ENCODE results near the gene RNF182.

The RNF182 gene

GRCh38 chr6:14008809-14009208 is 84.1 kb downstream of the RNF182 start:
- TF ChIP-seq, protein P1, sequence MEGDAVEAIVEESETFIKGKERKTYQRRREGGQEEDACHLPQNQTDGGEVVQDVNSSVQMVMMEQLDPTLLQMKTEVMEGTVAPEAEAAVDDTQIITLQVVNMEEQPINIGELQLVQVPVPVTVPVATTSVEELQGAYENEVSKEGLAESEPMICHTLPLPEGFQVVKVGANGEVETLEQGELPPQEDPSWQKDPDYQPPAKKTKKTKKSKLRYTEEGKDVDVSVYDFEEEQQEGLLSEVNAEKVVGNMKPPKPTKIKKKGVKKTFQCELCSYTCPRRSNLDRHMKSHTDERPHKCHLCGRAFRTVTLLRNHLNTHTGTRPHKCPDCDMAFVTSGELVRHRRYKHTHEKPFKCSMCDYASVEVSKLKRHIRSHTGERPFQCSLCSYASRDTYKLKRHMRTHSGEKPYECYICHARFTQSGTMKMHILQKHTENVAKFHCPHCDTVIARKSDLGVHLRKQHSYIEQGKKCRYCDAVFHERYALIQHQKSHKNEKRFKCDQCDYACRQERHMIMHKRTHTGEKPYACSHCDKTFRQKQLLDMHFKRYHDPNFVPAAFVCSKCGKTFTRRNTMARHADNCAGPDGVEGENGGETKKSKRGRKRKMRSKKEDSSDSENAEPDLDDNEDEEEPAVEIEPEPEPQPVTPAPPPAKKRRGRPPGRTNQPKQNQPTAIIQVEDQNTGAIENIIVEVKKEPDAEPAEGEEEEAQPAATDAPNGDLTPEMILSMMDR (IDR thresholded peaks at IDR 0.05; ENCODE audit: poor library complexity, severe bottlenecking): no peak
- Histone ChIP-seq H3K27me3 (ENCODE audit: insufficient read depth, poor library complexity, severe bottlenecking) (no peaks in the 10 kb centered on the region), H3K9me3 (ENCODE audit: severe bottlenecking) (no peaks in the 10 kb centered on the region), H3K27ac (ENCODE audit: poor library complexity, severe bottlenecking) (no peak overlapping the region), H3K4me1 (ENCODE audit: insufficient read depth, poor library complexity, severe bottlenecking) (no peaks in the 10 kb centered on the region), H3K4me3 (ENCODE audit: severe bottlenecking) (no peak overlapping the region), H3K36me3 (ENCODE audit: low read depth) (no peaks in the 10 kb centered on the region)
- ATAC-seq (ENCODE audit: low read depth) (no peak), DNase-seq (ENCODE audit: low spot score) (no peak)

GRCh38 chr6:14009431-14009830 is 84.7 kb downstream of the RNF182 start:
- H3K9me3 ChIP-seq (ENCODE audit: severe bottlenecking): no peaks in the 10 kb centered on the region
- no peaks in the 10 kb centered on the region for H3K27me3 ChIP-seq (ENCODE audit: insufficient read depth, poor library complexity, severe bottlenecking)
- DNase-seq (ENCODE audit: low spot score): no peak
- H3K27ac ChIP-seq (ENCODE audit: poor library complexity, severe bottlenecking): no peak overlapping the region
- TF ChIP-seq, protein P1 (IDR thresholded peaks at IDR 0.05; ENCODE audit: poor library complexity, severe bottlenecking): no peak
- H3K4me3 ChIP-seq (ENCODE audit: severe bottlenecking): no peak overlapping the region
- no peak for ATAC-seq (ENCODE audit: low read depth)
- H3K4me1 ChIP-seq (ENCODE audit: insufficient read depth, poor library complexity, severe bottlenecking): no peaks in the 10 kb centered on the region
- H3K36me3 ChIP-seq (ENCODE audit: low read depth): no peaks in the 10 kb centered on the region

GRCh38 chr6:14010275-14010674 is 85.5 kb downstream of the RNF182 start:
- H3K27ac ChIP-seq (ENCODE audit: poor library complexity, severe bottlenecking): no peak overlapping the region
- no peaks in the 10 kb centered on the region for H3K36me3 ChIP-seq (ENCODE audit: low read depth)
- TF ChIP-seq, protein P1 (IDR thresholded peaks at IDR 0.05; ENCODE audit: poor library complexity, severe bottlenecking): no peak
- H3K4me1 ChIP-seq (ENCODE audit: insufficient read depth, poor library complexity, severe bottlenecking): no peaks in the 10 kb centered on the region
- no peak for ATAC-seq (ENCODE audit: low read depth)
- H3K4me3 ChIP-seq (ENCODE audit: severe bottlenecking): no peak overlapping the region
- no peaks in the 10 kb centered on the region for H3K9me3 ChIP-seq (ENCODE audit: severe bottlenecking)
- no peaks in the 10 kb centered on the region for H3K27me3 ChIP-seq (ENCODE audit: insufficient read depth, poor library complexity, severe bottlenecking)
- DNase-seq (ENCODE audit: low spot score): no peak

DNA sequence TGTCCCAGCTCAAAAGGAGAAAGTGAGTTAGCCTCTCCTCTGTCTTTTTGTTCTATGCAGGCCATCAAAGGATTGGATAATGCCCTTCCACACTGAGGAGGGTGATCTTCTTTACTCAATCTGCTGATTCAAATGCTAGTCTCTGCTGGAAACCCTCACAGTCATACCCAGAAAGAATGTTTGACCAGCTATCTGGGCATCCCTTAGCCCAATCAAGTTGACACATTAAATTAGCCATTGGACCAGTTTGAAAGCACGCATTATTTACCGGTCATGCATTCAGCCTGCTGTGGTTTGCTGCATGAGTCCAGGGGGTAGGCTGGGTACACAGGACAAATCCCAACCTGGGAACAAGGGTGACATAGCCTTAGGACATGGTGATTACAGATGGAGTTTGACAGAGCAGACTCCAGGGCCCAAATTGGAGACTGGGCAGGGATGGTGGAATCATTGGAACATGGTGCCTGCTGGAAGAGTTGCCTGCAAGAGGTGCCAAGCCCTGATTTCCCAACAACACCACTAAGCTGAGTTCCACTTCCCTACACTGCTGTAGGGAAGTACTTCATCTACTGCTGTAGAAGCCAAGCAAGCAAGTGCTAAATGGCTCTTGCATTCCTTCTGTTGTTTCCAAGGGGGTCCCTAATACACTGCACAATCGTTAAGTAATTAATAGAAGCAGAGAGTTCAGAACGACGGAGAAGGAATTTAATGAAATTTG is 87.7 kb downstream of the RNF182 start:
- Histone ChIP-seq H3K4me3 (ENCODE audit: severe bottlenecking) (no peak overlapping the region), H3K27ac (ENCODE audit: poor library complexity, severe bottlenecking) (no peak overlapping the region), H3K9me3 (ENCODE audit: severe bottlenecking) (no peaks in the 10 kb centered on the region), H3K27me3 (ENCODE audit: insufficient read depth, poor library complexity, severe bottlenecking) (no peaks in the 10 kb centered on the region), H3K36me3 (ENCODE audit: low read depth) (no peaks in the 10 kb centered on the region), H3K4me1 (ENCODE audit: insufficient read depth, poor library complexity, severe bottlenecking) (no peaks in the 10 kb centered on the region)
- DNase-seq (ENCODE audit: low spot score) (no peak), ATAC-seq (ENCODE audit: low read depth) (no peak)
- TF ChIP-seq, protein P1 (IDR thresholded peaks at IDR 0.05; ENCODE audit: poor library complexity, severe bottlenecking): no peak

- no peaks in the 10 kb centered on the region for H3K27me3 ChIP-seq (ENCODE audit: insufficient read depth, poor library complexity, severe bottlenecking)
- no peaks in the 10 kb centered on the region for H3K36me3 ChIP-seq (ENCODE audit: low read depth)
- DNase-seq (ENCODE audit: low spot score) (no peak), ATAC-seq (ENCODE audit: low read depth) (no peak)
- no peaks in the 10 kb centered on the region for H3K9me3 ChIP-seq (ENCODE audit: severe bottlenecking)
- no peak overlapping the region for H3K27ac ChIP-seq (ENCODE audit: poor library complexity, severe bottlenecking)
- TF ChIP-seq, protein P1 (IDR thresholded peaks at IDR 0.05; ENCODE audit: poor library complexity, severe bottlenecking): no peak
- H3K4me1 ChIP-seq (ENCODE audit: insufficient read depth, poor library complexity, severe bottlenecking): no peaks in the 10 kb centered on the region
- no peak overlapping the region for H3K4me3 ChIP-seq (ENCODE audit: severe bottlenecking)
Measured at GRCh38 chr6:14015964-14016363, 91.2 kb downstream of the RNF182 start.
